ENCODE measurements around the gene RARRES1.

DNA sequence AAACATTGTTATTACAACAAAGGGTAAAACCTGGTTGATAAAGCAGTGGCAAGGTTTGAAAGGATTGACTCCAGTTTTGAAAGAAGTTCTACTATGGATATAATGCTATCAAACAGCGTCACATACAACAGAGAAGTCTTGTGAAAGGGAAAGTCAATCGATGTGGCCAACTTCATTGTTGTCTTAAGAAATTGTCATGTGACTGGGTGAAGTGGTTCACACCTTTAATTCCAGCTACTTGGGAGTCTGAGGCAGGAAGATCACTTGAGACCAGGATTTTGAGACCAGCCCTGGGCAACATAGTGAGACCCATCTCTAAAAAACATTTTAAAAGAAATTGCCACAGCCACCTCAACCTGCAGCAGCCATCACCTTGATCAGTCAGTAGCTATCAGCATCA, 53.6 kb downstream of the RARRES1 start:
- TF ChIP-seq CTCF (conservative IDR thresholded peaks at IDR 0.05; ENCODE audit: low read depth in 2 of 2) (no peak), REST (IDR thresholded peaks at IDR 0.05; ENCODE audit: unreplicated experiment) (no peak), EZH2 (IDR thresholded peaks at IDR 0.05; ENCODE audit: low read depth, unreplicated experiment) (no peak), POLR2AphosphoS5 (IDR thresholded peaks at IDR 0.05; ENCODE audit: low read depth) (no peak), EZH2phosphoT487 (IDR thresholded peaks at IDR 0.05; ENCODE audit: unreplicated experiment) (no peak), CREB1 (CRISPR knock-in tag; IDR thresholded peaks at IDR 0.05; ENCODE audit: low read depth) (no peak)

Data from GM23338 (cell line).